ENCODE results near the gene XG.
"Not testable (repeated sequence)": the region's sequence is repeated elsewhere in the genome, so short reads cannot be mapped to it uniquely, and the experiment has no call there.

The XG gene

GRCh38 chrX:2735270-2735669 is 16.6 kb upstream of the XG start:
- no peak for DNase-seq

DNA sequence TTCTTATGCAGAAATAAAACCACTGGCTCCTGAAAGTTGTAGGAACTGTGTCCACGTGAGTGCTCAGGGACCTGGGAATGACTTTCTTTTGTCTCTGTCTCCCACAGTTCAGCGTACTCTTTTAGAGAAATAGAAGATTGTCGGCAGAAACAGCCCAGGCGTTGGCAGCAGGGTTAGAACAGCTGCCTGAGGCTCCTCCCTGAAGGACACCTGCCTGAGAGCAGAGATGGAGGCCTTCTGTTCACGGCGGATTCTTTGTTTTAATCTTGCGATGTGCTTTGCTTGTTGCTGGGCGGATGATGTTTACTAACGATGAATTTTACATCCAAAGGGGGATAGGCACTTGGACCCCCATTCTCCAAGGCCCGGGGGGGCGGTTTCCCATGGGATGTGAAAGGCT is 11.2 kb upstream of the XG start:
- DNase-seq = no peak

DNA sequence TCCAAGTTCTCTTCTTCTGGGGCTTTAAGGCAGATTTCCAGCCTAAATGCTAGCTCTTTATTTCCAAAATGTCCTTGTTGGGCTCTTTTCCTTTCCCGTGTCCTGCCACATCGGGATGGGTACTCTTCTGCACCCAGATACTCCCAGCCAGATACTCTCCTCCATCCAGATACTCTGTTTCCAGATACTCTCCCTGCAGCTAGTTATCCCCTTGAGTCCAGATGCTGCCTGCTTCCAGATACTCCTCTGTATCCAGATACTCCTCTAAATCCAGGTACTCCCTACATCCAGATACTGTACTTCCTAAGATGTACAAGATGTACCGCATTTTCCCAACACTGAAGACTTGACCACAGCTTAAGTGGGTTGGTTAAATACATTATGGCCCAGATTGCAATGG is 10.5 kb upstream of the XG start:
- DNase-seq = no peak

DNA sequence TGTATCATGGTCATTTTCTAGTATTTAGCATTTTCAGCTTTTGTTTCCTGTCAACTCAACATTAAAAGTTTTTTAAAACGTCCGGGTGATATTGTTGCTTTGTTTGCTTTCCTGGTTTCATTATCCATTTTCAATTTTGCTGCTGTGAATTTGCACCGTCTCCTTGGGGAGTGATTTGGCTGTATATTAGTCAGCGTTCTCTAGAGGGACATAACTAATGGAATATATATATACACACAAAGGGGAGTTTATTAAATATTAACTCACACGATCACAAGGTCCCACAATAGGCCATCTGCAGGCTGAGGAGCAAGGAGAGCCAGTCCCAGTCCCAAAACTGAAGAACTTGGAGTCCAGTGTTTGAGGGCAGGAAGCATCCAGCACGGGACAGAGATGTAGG is 5.6 kb upstream of the XG start:
- not testable (repeated sequence) for DNase-seq

GRCh38 chrX:2748171-2748814 is 3.5 kb upstream of the XG start:
- no peak for DNase-seq

- DNase-seq = no peak
Measured at GRCh38 chrX:2748815-2749188, 3.0 kb upstream of the XG start.

GRCh38 chrX:2751291-2751690 is 549 bp upstream of the XG start:
- DNase-seq = no peak

DNA sequence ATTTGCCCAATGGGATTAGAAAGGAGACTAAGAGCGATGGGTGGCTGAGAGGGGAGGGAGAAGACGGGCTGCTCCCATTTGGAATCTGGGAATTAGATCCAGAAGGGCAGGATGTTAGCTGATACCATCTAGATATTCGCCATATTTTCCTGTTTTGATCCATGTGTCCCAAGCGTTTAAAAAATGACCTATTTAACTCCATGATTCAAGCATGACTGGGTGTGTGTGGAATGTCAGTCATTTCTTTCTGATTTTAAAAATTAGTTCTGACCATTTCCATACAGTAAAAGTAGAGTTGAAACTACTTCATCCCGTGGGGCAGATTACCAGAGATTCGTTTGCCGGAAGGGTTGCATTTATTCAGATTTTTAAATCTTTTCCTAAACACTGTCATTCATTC is 601 bp downstream of the XG start:
- not testable (repeated sequence) for DNase-seq

GRCh38 chrX:2755163-2755715 is 3.4 kb downstream of the XG start:
- DNase-seq = not testable (repeated sequence)

GRCh38 chrX:2756548-2756947 is 4.7 kb downstream of the XG start:
- DNase-seq = no peak

- no peak for DNase-seq
Measured at GRCh38 chrX:2761246-2761645, 9.4 kb downstream of the XG start.

- DNase-seq = not testable (repeated sequence)
Measured at GRCh38 chrX:2762671-2763070, 10.8 kb downstream of the XG start.

GRCh38 chrX:2764766-2765548 is 13.1 kb downstream of the XG start:
- not testable (repeated sequence) for DNase-seq

DNA sequence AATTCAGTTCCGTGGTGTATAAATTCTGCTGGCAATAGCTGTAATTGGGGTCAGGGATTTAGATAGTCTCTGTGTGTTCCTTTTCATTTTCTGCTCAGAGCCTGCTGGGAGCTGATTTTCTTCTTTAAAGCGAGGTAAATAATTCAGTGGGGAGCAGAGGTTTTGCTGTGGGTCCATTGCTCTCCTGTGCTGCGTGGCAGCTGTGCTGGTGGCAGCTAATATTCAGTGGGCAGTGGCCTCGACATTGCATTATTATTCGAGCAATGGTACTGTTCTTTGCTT is 13.7 kb downstream of the XG start:
- DNase-seq = no peak

DNA sequence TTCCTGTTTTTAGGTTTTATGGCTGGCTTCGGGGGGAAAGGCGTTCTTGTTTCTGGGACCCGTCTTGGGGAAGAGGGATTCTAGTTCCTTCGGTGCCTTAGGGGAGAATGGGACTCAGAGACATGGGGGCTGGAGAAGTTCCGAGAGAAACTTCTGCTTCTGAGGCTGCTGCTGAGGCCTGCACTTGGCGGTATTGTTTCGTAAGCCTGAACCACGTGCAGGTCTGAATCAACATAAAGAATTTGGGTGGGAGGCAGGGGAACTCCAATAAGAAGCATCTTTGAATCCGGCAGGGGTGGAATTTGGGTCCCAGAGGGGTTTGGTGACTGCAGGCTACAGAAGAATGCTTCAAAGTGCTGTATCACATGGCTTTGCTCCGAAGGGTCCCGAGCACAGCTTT is 15.1 kb downstream of the XG start:
- no peak for DNase-seq

DNA sequence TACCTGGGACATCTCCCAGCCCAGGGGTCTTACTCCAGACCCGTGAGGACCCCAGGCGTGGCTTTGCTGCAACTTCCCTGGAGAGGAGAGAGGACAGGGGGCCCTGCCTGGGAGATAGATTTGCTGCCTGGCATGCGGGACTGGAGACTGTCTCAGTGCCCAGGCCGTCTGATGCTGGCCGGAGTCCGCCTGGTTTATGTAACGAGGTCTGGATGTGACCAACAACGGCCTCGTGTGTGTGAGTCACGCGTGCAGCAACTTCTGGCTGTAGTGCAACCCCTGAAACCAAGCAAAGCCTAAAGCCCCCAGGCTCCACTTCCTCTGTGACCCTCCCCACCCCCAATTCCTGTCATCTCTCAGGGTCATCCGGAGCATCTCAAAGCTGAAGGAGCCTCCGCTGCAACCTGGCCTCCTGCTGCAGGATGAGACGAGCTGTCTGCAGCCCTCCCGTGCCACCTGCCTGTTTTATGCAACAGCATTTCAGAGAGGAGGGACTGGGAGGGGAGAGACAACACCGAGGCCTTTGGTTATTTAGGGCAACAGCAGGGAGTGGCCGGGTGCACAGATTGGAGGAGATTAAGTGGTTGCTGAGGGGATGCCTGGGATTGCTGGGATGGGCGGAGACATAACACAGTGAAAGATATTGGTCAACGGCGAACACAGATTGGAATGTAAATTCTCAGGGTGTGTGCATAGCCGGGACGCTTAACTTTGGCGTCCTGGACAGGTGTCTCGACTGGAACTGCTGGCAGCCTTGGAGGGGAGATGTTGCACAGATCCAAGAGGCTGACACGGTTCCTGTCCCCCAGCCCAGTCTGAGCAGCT is 16.0 kb downstream of the XG start:
- no peak for DNase-seq

GRCh38 chrX:2769615-2770014 is 17.8 kb downstream of the XG start:
- DNase-seq = no peak

DNA sequence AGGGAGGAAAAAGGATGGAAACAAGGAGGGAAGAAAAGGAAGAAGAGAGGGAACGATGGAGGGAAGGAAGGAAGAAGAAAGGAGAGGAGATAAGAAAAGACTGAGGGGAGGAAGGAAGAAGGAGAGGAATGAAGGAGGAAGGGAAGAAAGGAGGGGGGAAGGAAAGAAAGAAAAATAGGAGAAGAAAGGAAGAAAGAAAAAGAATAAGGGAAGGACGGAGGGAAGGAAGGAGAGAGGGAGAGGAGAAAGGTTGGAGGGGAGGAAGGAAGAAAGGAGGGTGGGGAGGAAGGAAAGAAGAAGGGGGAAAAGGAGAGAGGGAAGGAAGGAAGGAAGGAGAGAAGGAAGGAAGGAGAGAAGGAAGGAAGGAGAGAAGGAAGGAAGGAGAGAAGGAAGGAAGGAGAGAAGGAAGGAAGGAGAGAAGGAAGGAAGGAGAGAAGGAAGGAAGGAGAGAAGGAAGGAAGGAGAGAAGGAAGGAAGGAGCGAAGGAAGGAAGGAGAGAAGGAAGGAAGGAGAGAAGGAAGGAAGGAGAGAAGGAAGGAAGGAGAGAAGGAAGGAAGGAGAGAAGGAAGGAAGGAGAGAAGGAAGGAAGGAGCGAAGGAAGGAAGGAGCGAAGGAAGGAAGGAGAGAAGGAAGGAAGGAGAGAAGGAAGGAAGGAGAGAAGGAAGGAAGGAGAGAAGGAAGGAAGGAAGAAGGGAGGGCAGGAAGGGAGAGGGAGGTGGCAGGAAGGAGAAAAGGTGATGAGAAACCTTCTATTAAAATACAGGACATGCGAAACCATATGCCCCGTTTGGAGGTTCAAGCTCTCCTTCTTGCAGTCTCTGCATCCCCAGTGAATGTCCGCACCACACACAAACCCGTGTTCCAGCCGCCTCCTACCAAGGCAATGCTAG is 21.6 kb downstream of the XG start:
- not testable (repeated sequence) for DNase-seq

- DNase-seq = no peak
Measured at GRCh38 chrX:2774057-2774456, 22.2 kb downstream of the XG start.

GRCh38 chrX:2774776-2775175 is 22.9 kb downstream of the XG start:
- DNase-seq = no peak

DNA sequence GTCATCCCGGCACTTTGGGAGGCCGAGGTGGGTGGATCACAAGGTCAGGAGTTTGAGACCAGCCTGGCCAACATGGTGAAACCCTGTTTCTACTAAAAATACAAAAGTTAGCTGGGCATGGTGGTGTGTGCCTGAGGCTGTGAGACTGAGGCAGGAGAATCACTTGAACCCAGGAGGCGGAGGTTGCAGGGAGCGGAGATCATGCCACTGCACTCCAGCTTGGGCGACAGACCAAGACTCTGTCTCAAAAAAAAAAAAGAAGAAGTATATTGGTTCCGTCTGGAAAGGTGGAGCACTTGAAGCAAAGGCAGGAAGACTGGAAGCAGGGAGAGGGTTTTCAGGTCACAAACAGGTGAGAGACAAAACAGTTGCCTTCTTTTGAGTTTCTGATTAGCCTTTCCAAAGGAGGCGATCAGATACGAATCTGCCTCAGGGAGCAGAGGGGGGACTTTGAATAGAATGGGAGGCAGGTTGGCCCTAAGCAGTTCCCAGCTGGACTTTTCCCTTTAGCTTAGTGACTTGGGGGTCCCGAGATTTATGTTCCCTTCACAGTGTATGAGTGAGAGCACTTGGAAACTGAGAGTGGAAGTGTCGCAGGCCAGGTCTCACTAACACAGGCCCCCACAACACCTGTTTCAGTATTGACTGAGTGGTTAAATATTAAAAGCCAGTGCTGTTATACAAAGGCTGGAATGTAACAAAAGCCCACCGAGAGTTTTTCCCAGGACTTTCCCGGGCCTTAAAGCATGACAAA is 28.8 kb downstream of the XG start:
- DNase-seq = not testable (repeated sequence)

DNA sequence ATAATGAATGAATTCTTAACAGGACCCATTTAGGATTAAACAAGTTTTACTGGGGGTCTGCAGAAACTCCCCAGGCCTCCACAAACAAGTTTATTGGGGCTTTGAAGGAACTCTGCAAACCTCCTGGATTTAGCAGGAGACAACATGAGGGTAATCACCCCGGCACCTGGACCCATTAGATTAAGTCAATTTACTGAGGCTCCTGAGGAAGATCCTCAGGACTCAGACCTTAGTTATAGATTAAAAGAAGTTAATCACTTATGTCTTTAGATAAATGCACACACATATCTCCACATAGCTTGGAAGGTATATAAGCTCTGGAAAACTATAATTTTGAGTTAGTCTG is 29.4 kb downstream of the XG start:
- DNase-seq = no peak

Data from AML-193 (cell line).